H1 (cell line): ENCODE data around the gene CRACDL.

Experiments
- ASH2L ChIP-seq: fragments of 200-600, 300-600 bp; sonication (generic); IDR thresholded peaks from one replicate; pipeline ENCODE4 v1.7.1; 2017; ENCODE audit warnings: low read length
- EP300 ChIP-seq, 2 experiments: IDR thresholded peaks; 1 replicate in 1 of 2; 2 replicates in 1 of 2; pipeline ENCODE4 v1.6.1; 2011 to 2012; ENCODE audit warnings: low read depth in 2 of 2, low read length in 2 of 2, mild to moderate bottlenecking in 2 of 2, borderline replicate concordance in 1 of 2, inconsistent platforms in 1 of 2, moderate library complexity in 1 of 2
- EZH2 ChIP-seq: fragments of 200-600 bp; sonication (generic); IDR thresholded peaks from 2 replicates; pipeline ENCODE4 v1.7.1; 2012; ENCODE audit warnings: low read depth, mild to moderate bottlenecking, moderate library complexity, low read length, inconsistent platforms; ENCODE audit not compliant: severe bottlenecking
- HDAC2 ChIP-seq, 2 experiments: fragments of 300-600 bp in 1 of 2; sonication (generic) in 1 of 2; IDR thresholded peaks; 2 replicates each; pipeline ENCODE4 v1.6.1; 2011 to 2012; ENCODE audit warnings: low read depth in 2 of 2, low read length in 2 of 2, mild to moderate bottlenecking in 2 of 2, moderate library complexity in 2 of 2, borderline replicate concordance in 1 of 2, inconsistent platforms in 1 of 2
- POLR2A ChIP-seq, 2 experiments: IDR thresholded peaks; 1 replicate in 1 of 2; 2 replicates in 1 of 2; pipeline ENCODE4 v1.6.1; 2011; ENCODE audit warnings: low read depth in 2 of 2, low read length in 2 of 2, mild to moderate bottlenecking in 2 of 2; ENCODE audit errors: control extremely low read depth in 1 of 2
- TAF1 ChIP-seq: IDR thresholded peaks from 2 replicates; pipeline ENCODE4 v1.6.1; 2011; ENCODE audit warnings: mild to moderate bottlenecking, low read depth, low read length
- TAF7 ChIP-seq: optimal IDR thresholded peaks from 2 replicates; pipeline ENCODE3; 2011; ENCODE audit warnings: low read depth, mild to moderate bottlenecking, inconsistent platforms, low read length, moderate library complexity, borderline replicate concordance
- TF ChIP-seq, protein P1 (sequence below), 3 experiments: IDR thresholded peaks; 1 replicate in 2 of 3; 2 replicates in 1 of 3; pipeline versions ENCODE4 v1.5.1 to v1.6.1; 2011; ENCODE audit warnings: low read length in 3 of 3, mild to moderate bottlenecking in 3 of 3, inconsistent platforms in 2 of 3, low read depth in 1 of 3, moderate library complexity in 1 of 3; ENCODE audit not compliant: insufficient read depth in 1 of 3; ENCODE audit errors: control extremely low read depth in 1 of 3

DNA sequence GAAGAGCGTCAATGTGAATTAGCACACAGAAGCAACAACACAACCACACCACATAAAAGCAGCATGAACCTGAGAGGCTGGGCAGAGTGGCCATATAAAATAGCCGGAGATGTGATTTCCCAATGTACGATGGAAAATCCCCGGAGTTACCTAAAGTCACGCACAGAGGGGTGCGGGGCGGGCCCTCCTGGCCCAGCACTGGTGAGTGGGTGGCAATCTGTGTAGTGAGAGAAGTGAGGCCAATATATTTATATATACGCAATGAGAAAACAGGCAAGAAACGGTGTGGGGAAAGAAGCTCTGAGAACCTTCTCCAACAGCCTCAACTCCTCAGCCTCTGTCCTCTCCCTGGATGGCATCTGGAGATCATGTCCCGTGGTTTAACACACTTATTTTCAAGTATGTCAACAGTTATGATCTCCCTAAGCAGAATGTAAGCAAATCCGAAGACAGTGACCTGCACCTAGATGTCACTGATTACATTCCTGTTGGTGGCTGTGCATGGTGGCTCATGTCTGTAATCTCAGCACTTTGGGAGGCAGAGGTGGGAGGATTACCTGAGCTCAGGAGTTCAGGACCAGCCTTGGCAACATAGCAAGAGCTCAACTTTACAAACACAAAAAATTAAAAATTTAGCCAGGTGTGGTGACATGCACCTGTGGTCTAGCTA, 41.6 kb downstream of the CRACDL start:
- TF ChIP-seq ASH2L (no peak), EP300 (IDR thresholded peaks at IDR 0.05; ENCODE audit: borderline replicate concordance in 1 of 2, low read depth in 2 of 2, low read length in 2 of 2) (no peak), POLR2A (IDR thresholded peaks at IDR 0.05; ENCODE audit: control extremely low read depth in 1 of 2, low read depth in 2 of 2, low read length in 2 of 2) (no peak), TAF1 (no peak), EZH2 (no peak), HDAC2 (IDR thresholded peaks at IDR 0.05; ENCODE audit: borderline replicate concordance in 1 of 2, low read depth in 2 of 2, low read length in 2 of 2) (no peak), TAF7 (no peak)
- TF ChIP-seq, protein P1, sequence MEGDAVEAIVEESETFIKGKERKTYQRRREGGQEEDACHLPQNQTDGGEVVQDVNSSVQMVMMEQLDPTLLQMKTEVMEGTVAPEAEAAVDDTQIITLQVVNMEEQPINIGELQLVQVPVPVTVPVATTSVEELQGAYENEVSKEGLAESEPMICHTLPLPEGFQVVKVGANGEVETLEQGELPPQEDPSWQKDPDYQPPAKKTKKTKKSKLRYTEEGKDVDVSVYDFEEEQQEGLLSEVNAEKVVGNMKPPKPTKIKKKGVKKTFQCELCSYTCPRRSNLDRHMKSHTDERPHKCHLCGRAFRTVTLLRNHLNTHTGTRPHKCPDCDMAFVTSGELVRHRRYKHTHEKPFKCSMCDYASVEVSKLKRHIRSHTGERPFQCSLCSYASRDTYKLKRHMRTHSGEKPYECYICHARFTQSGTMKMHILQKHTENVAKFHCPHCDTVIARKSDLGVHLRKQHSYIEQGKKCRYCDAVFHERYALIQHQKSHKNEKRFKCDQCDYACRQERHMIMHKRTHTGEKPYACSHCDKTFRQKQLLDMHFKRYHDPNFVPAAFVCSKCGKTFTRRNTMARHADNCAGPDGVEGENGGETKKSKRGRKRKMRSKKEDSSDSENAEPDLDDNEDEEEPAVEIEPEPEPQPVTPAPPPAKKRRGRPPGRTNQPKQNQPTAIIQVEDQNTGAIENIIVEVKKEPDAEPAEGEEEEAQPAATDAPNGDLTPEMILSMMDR (IDR thresholded peaks at IDR 0.05; ENCODE audit: control extremely low read depth in 1 of 3, insufficient read depth in 1 of 3, low read depth in 1 of 3, low read length in 3 of 3) = no peak
